NT2/D1 (cell line): ENCODE data around the gene TUBA8.
"Not testable (repeated sequence)": the region's sequence is repeated elsewhere in the genome, so short reads cannot be mapped to it uniquely, and the experiment has no call there.

Experiments
- SUZ12 ChIP-seq: IDR thresholded peaks from 2 replicates; pipeline ENCODE4 v1.6.1; 2011; ENCODE audit not compliant: insufficient read length, insufficient read depth; ENCODE audit errors: extremely low read depth
- YY1 ChIP-seq: IDR thresholded peaks from 2 replicates; pipeline ENCODE4 v1.6.1; 2011; ENCODE audit not compliant: insufficient read length, insufficient read depth
- ZNF274 ChIP-seq: IDR thresholded peaks from 2 replicates; pipeline ENCODE4 v1.6.1; 2011; ENCODE audit warnings: mild to moderate bottlenecking, low read depth, low read length

GRCh38 chr22:18160641-18161040, 50.0 kb downstream of the TUBA8 start:
- TF ChIP-seq ZNF274, YY1, SUZ12: not testable (repeated sequence)
